ENCODE results near the gene BCL11B. TPM values are rescaled to one million over a fixed set of nuclear protein-coding genes. Genes with fewer than 3 reads are reported as not detected.

Gene BCL11B
- total RNA-seq, 2 experiments from 2014 or later = 68.6 to 70.6 TPM

DNA sequence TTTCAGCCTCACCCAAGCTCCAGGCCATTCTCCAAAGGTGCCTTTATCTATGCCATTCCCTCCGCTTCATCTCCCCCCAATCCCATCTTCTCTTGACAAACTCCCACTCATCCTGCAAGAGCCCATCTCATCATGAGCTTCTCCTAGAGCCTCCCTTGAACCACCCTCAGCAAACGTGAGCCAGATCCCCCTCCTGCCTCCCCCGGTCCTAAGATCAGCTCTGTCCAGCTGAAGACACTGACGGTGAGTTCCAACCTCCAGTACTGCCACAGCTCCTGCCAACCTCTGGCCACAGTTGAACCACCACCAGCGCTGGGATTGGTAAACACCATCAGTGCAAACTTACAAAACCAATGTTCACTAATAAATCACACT is 124.6 kb downstream of the BCL11B start:
- Mint-ChIP-seq H3K4me1 (ENCODE audit: low read depth) (peaks cover 4% of the 10 kb centered on the region), H3K9me3 (ENCODE audit: insufficient read depth) (no peaks in the 10 kb centered on the region), H3K27me3 (ENCODE audit: low read depth) (no peaks in the 10 kb centered on the region), H3K27ac (no peak overlapping the region), H3K36me3 (ENCODE audit: low read depth) (no peaks in the 10 kb centered on the region), H3K4me3 (no peak overlapping the region)
- ATAC-seq = no peak
- CTCF ChIA-PET = no interaction called here
- POLR2A ChIA-PET = no interaction called here
- no peak for DNase-seq

GRCh38 chr14:99146616-99147365 is 125.2 kb downstream of the BCL11B start:
- CTCF ChIA-PET = no interaction called here
- POLR2A ChIA-PET = interaction anchor here (0.6 kb wide), 1 partner anchor 16 kb away, joined by 3 read pairs; no protein-coding TSS in a partner anchor
- Mint-ChIP-seq H3K9me3 (ENCODE audit: insufficient read depth) (no peaks in the 10 kb centered on the region), H3K27me3 (ENCODE audit: low read depth) (no peaks in the 10 kb centered on the region), H3K36me3 (ENCODE audit: low read depth) (no peaks in the 10 kb centered on the region), H3K27ac (no peak overlapping the region), H3K4me3 (no peak overlapping the region), H3K4me1 (ENCODE audit: low read depth) (peaks cover 4% of the 10 kb centered on the region)
- DNase-seq (no peak), ATAC-seq (no peak)

GRCh38 chr14:99145307-99145706 is 126.7 kb downstream of the BCL11B start:
- Mint-ChIP-seq H3K27ac (no peak overlapping the region), H3K9me3 (ENCODE audit: insufficient read depth) (no peaks in the 10 kb centered on the region), H3K4me3 (no peak overlapping the region), H3K4me1 (ENCODE audit: low read depth) (peaks cover 4% of the 10 kb centered on the region), H3K27me3 (ENCODE audit: low read depth) (no peaks in the 10 kb centered on the region), H3K36me3 (ENCODE audit: low read depth) (no peaks in the 10 kb centered on the region)
- DNase-seq (no peak), ATAC-seq (no peak)
- CTCF ChIA-PET = no interaction called here
- POLR2A ChIA-PET = no interaction called here

DNA sequence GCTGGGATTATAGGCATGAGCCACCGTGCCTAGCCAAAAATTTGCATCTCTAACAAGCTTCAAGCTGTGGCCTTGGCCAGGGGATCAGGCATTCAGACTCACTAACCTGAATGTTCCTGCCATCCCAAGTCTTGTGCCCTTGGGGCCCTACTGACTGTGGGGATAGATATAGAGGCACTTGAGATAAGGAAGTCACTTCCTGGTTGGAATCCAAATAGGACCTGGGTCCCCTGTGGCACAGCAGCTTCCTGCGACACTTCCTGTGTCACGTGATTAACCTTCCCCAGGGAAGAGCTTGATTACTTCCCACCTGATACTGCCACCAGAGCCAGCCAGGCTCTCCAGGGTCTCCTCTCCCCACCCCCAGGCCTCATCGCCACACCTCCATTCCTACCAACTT is 128.2 kb downstream of the BCL11B start:
- Mint-ChIP-seq H3K27ac (no peak overlapping the region), H3K36me3 (ENCODE audit: low read depth) (no peaks in the 10 kb centered on the region), H3K27me3 (ENCODE audit: low read depth) (no peaks in the 10 kb centered on the region), H3K4me1 (ENCODE audit: low read depth) (peaks cover 4% of the 10 kb centered on the region), H3K4me3 (no peak overlapping the region), H3K9me3 (ENCODE audit: insufficient read depth) (no peaks in the 10 kb centered on the region)
- ATAC-seq (no peak), DNase-seq (no peak)
- CTCF ChIA-PET = no interaction called here
- POLR2A ChIA-PET = no interaction called here

- Mint-ChIP-seq H3K4me3 (no peak overlapping the region), H3K36me3 (ENCODE audit: low read depth) (no peaks in the 10 kb centered on the region), H3K27ac (no peak overlapping the region), H3K4me1 (ENCODE audit: low read depth) (peaks cover 7% of the 10 kb centered on the region), H3K27me3 (ENCODE audit: low read depth) (no peaks in the 10 kb centered on the region), H3K9me3 (ENCODE audit: insufficient read depth) (no peaks in the 10 kb centered on the region)
- no peak for ATAC-seq
- ChIA-PET POLR2A (no interaction called here), CTCF (no interaction called here)
- DNase-seq = no peak
These were observed 128.9 kb downstream of the BCL11B start for GRCh38 chr14:99143126-99143525.

GRCh38 chr14:99141236-99141635 is 130.8 kb downstream of the BCL11B start:
- no peak overlapping the region for H3K4me3 Mint-ChIP-seq

GRCh38 chr14:99138999-99139865 is 132.8 kb downstream of the BCL11B start:
- no peak for ATAC-seq
- CTCF ChIA-PET = no interaction called here

More at GRCh38 chr14:99141236-99141635, 130.8 kb downstream of the BCL11B start:
- no peak for DNase-seq
- ChIA-PET POLR2A (no interaction called here), CTCF (no interaction called here)
- Mint-ChIP-seq H3K9me3 (ENCODE audit: insufficient read depth) (no peaks in the 10 kb centered on the region), H3K36me3 (ENCODE audit: low read depth) (no peaks in the 10 kb centered on the region), H3K4me1 (ENCODE audit: low read depth) (peaks cover 16% of the 10 kb centered on the region), H3K27ac (no peak overlapping the region), H3K27me3 (ENCODE audit: low read depth) (no peaks in the 10 kb centered on the region)
- no peak for ATAC-seq

DNA sequence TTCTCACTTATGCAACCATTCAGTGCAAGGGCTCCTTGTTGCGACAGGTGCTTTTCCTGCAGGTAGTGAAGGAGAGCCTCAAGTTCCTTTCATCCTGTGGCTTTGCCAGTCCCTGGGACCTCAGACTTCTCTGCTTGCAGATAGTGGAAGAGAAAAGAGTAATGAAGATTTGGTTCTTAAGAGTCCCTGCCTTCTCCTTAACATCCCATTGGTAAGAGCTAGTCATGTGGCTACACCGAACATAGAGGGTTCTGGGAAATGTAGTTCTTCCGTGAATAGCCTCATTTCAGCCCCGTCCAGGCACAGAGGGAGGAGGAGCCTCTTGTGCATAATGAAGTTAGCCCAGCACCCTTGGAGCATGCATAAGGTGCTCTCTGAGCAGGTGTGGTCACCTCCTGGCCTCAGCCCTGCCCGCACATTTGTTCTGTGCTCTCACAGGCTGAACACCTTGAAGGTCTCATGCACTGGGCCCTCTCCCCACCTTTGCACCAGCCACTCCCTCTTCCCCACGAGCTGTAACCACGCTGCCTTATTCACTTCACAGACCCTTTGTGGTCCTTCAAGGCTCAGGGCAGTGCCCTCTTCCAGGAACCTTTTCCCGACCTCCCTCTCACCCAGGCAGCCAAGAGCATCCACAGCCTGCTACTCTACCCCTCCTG is 134.0 kb downstream of the BCL11B start:
- peak; percentile 47 for ATAC-seq
- no peak for DNase-seq
- Mint-ChIP-seq H3K4me3 (no peak overlapping the region), H3K4me1 (ENCODE audit: low read depth) (peaks cover 22% of the 10 kb centered on the region), H3K36me3 (ENCODE audit: low read depth) (no peaks in the 10 kb centered on the region), H3K27ac (no peak overlapping the region), H3K27me3 (ENCODE audit: low read depth) (no peaks in the 10 kb centered on the region), H3K9me3 (ENCODE audit: insufficient read depth) (no peaks in the 10 kb centered on the region)
- ChIA-PET POLR2A (no interaction called here), CTCF (no interaction called here)

More at GRCh38 chr14:99138999-99139865, 132.8 kb downstream of the BCL11B start:
- Mint-ChIP-seq H3K9me3 (ENCODE audit: insufficient read depth) (no peaks in the 10 kb centered on the region), H3K27ac (no peak overlapping the region), H3K4me3 (no peak overlapping the region), H3K27me3 (ENCODE audit: low read depth) (no peaks in the 10 kb centered on the region), H3K4me1 (ENCODE audit: low read depth) (peaks cover 17% of the 10 kb centered on the region), H3K36me3 (ENCODE audit: low read depth) (no peaks in the 10 kb centered on the region)
- POLR2A ChIA-PET = no interaction called here
- no peak for DNase-seq

DNA sequence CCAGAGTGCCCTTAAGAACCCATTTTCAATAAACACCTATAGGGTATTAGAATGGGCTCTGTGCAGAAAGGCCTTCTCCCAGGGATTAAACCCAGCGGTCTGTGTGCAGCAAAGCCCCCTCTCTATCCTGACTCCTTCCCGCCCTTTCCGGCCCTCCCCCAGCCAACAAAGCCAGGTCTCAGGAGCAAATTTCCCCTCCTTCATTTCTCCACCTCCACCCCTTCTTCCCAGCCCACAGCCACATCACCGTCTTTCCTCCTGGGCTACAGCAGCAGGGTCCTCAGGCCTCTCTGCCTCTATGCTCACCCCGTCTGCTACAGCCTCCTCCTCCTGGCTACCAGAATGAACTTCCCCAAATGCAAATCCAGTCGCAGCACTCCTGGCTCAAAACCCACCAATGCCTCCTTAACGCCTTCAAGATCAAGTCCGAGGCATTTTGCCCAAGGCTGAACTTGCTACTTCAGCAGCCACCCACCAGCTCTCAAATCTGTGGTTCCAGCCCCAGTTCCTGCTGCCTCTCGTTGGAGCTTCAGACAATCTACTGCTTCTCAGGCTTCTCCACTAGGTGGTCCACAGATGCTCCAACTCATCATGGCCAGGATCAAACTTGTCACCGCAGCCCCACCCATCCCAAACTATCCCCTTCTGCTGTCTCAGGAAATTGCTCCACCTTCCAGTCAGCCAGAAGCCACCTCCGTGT is 134.8 kb downstream of the BCL11B start:
- ATAC-seq (no peak), DNase-seq (no peak)
- H3K9me3 Mint-ChIP-seq (ENCODE audit: insufficient read depth) = no peaks in the 10 kb centered on the region
- POLR2A ChIA-PET = no interaction called here
- no peaks in the 10 kb centered on the region for H3K27me3 Mint-ChIP-seq (ENCODE audit: low read depth)
- no peaks in the 10 kb centered on the region for H3K36me3 Mint-ChIP-seq (ENCODE audit: low read depth)
- CTCF ChIA-PET = no interaction called here
- H3K4me3 Mint-ChIP-seq = no peak overlapping the region
- no peak overlapping the region for H3K27ac Mint-ChIP-seq
- peaks cover 22% of the 10 kb centered on the region for H3K4me1 Mint-ChIP-seq (ENCODE audit: low read depth)

- peaks cover 22% of the 10 kb centered on the region for H3K4me1 Mint-ChIP-seq (ENCODE audit: low read depth)
These were observed 135.6 kb downstream of the BCL11B start for GRCh38 chr14:99136401-99136800.

GRCh38 chr14:99136047-99136400 is 136.0 kb downstream of the BCL11B start:
- no peaks in the 10 kb centered on the region for H3K9me3 Mint-ChIP-seq (ENCODE audit: insufficient read depth)
- peaks cover 22% of the 10 kb centered on the region for H3K4me1 Mint-ChIP-seq (ENCODE audit: low read depth)
- CTCF ChIA-PET = no interaction called here
- H3K27ac Mint-ChIP-seq = no peak overlapping the region
- ATAC-seq = no peak
- no peak for DNase-seq
- H3K27me3 Mint-ChIP-seq (ENCODE audit: low read depth) = no peaks in the 10 kb centered on the region
- no peaks in the 10 kb centered on the region for H3K36me3 Mint-ChIP-seq (ENCODE audit: low read depth)
- POLR2A ChIA-PET = no interaction called here
- H3K4me3 Mint-ChIP-seq = no peak overlapping the region

More at GRCh38 chr14:99136401-99136800, 135.6 kb downstream of the BCL11B start:
- Mint-ChIP-seq H3K27me3 (ENCODE audit: low read depth) (no peaks in the 10 kb centered on the region), H3K4me3 (no peak overlapping the region), H3K9me3 (ENCODE audit: insufficient read depth) (no peaks in the 10 kb centered on the region), H3K27ac (no peak overlapping the region), H3K36me3 (ENCODE audit: low read depth) (no peaks in the 10 kb centered on the region)
- DNase-seq (no peak), ATAC-seq (no peak)
- ChIA-PET CTCF (no interaction called here), POLR2A (no interaction called here)
